GM12878 (cell line): ENCODE data around the gene KRT80.

Experiments used
- ATF3 ChIP-seq: IDR thresholded peaks from 2 replicates; pipeline ENCODE4 v1.6.1; 2011; ENCODE audit warnings: low read depth, mild to moderate bottlenecking, low read length, moderate library complexity, borderline replicate concordance; ENCODE audit errors: extremely low read depth
- CHD1 ChIP-seq: IDR thresholded peaks from 2 replicates; pipeline ENCODE4 v1.6.1; 2012; ENCODE audit warnings: low read depth, low read length, improper control_type of control experiment
- CTCF ChIP-seq, 3 experiments: IDR thresholded peaks in 2 of 3; conservative IDR thresholded peaks in 1 of 3; 2 replicates each; pipeline ENCODE4 v1.5.1; 2011; ENCODE audit warnings: low read depth in 3 of 3, low read length in 3 of 3, mild to moderate bottlenecking in 3 of 3, control low read depth in 2 of 3, moderate library complexity in 2 of 3, inconsistent platforms in 1 of 3, mixed read lengths in 1 of 3; ENCODE audit not compliant: control insufficient read depth in 2 of 3, insufficient read depth in 1 of 3; ENCODE audit errors: extremely low read depth in 1 of 3
- PAX8 ChIP-seq: fragments of 450-650 bp; IDR thresholded peaks from 2 replicates; pipeline ENCODE4 v1.6.1; 2017; ENCODE audit warnings: mild to moderate bottlenecking, moderate library complexity
- RELA ChIP-seq: fragments of 450-650 bp; IDR thresholded peaks from 2 replicates; pipeline ENCODE4 v1.8.0; 2014; ENCODE audit warnings: borderline replicate concordance; ENCODE audit not compliant: partially characterized antibody
- TCF12 ChIP-seq: IDR thresholded peaks from 2 replicates; pipeline ENCODE4 v1.6.1; 2011; ENCODE audit warnings: low read depth, mild to moderate bottlenecking, low read length
- USF1 ChIP-seq: IDR thresholded peaks from 2 replicates; pipeline ENCODE4 v1.6.1; 2011; ENCODE audit warnings: borderline replicate concordance, low read depth, mild to moderate bottlenecking, moderate library complexity, mixed read lengths, low read length; ENCODE audit not compliant: insufficient read depth; ENCODE audit errors: extremely low read length

- no peak for TF ChIP-seq TCF12
- TF ChIP-seq USF1, result no peak
- TF ChIP-seq PAX8, result no peak
- TF ChIP-seq RELA, result no peak
- no peak for TF ChIP-seq ATF3
- TF ChIP-seq CTCF (IDR thresholded peaks at IDR 0.05 in 2 of 3, conservative IDR thresholded peaks at IDR 0.05 in 1 of 3; ENCODE audit: control insufficient read depth in 2 of 3, extremely low read depth in 1 of 3, insufficient read depth in 1 of 3, low read depth in 3 of 3, low read length in 3 of 3), result no peak
- TF ChIP-seq CHD1, result no peak
Measured at GRCh38 chr12:52210186-52210924, 18.5 kb upstream of the KRT80 start.
